ENCODE data around the gene NKX3-2. TPM values are rescaled to one million over a fixed set of nuclear protein-coding genes. Genes with fewer than 3 reads are reported as not detected.

The NKX3-2 gene
- total and polyA plus RNA-seq, 9 of the 15 experiments (the other 6 are each of a cell fraction or from before 2014, with no cell fraction given), result 0.03 to 0.81 (median 0.27) TPM; not detected in 1

DNA sequence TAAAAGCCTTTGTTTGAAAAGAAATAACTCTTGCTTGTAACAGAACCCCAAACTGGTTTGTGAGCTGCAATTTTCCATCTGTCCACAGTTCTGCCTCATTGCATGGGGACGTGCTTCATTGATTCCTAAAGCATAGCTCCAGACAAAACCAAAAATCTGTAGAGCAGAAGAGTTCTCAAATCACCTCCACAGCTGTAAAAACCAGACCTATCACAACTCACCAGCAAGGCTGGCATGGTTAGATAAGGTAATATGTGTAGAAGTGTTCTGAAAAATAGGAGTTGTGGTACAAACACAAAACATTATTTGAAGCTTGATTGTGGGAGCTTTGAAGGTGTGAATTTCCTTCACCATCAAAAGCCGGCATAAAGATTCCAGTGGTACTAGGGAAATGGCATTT is 47.7 kb downstream of the NKX3-2 start (continued):
- TF ChIP-seq SREBF1 (IDR thresholded peaks at IDR 0.05; ENCODE audit: borderline replicate concordance, low read depth, low read length), result no peak
- TF ChIP-seq SETDB1 (IDR thresholded peaks at IDR 0.05; ENCODE audit: low read length), result no peak
- no peak for TF ChIP-seq CREB1 (IDR thresholded peaks at IDR 0.05)
- TF ChIP-seq CREB1 (CRISPR knock-in tag; IDR thresholded peaks at IDR 0.05), result no peak
- no peak for TF ChIP-seq THRAP3 (IDR thresholded peaks at IDR 0.05; ENCODE audit: borderline replicate concordance)
- TF ChIP-seq IRF2 (CRISPR knock-in tag; IDR thresholded peaks at IDR 0.05), result no peak
- TF ChIP-seq CBFA2T3 (IDR thresholded peaks at IDR 0.05), result peak; percentile 86
- TF ChIP-seq TEAD2 (tag; IDR thresholded peaks at IDR 0.05), result no peak
- TF ChIP-seq FOXP1 (CRISPR knock-in tag; IDR thresholded peaks at IDR 0.05), result no peak
- peak; percentile 29 for TF ChIP-seq CCNT2 (IDR thresholded peaks at IDR 0.05; ENCODE audit: borderline replicate concordance, extremely low read depth, insufficient read length, low read depth, low read length)
- peak; percentile 44; the same call in 1 of the 2 replicates for TF ChIP-seq PML (IDR thresholded peaks at IDR 0.05; ENCODE audit: low read length)
- 0 out of 4 replicates have a peak, but pooled peaks of 1 of the 2 experiments have one; percentile 46 for TF ChIP-seq HDAC1 (IDR thresholded peaks at IDR 0.05)
- TF ChIP-seq KLF10 (CRISPR knock-in tag; IDR thresholded peaks at IDR 0.05), result no peak
- no peak for TF ChIP-seq POLR2G (IDR thresholded peaks at IDR 0.05; ENCODE audit: low read depth, low read length)
- TF ChIP-seq FOXJ2 (tag; IDR thresholded peaks at IDR 0.05), result no peak
- TF ChIP-seq HSF4 (CRISPR knock-in tag; IDR thresholded peaks at IDR 0.05; ENCODE audit: borderline replicate concordance), result no peak
- no peak for TF ChIP-seq ZNF592 (IDR thresholded peaks at IDR 0.05)
- TF ChIP-seq ARID1B (IDR thresholded peaks at IDR 0.05), result peak; percentile 76
- no peak for TF ChIP-seq GATAD2B (IDR thresholded peaks at IDR 0.05; ENCODE audit: borderline replicate concordance)
- TF ChIP-seq SOX6 (IDR thresholded peaks at IDR 0.05), result 0 out of 2 replicates have a peak, but pooled peaks have one; percentile 34
- TF ChIP-seq, protein P1, sequence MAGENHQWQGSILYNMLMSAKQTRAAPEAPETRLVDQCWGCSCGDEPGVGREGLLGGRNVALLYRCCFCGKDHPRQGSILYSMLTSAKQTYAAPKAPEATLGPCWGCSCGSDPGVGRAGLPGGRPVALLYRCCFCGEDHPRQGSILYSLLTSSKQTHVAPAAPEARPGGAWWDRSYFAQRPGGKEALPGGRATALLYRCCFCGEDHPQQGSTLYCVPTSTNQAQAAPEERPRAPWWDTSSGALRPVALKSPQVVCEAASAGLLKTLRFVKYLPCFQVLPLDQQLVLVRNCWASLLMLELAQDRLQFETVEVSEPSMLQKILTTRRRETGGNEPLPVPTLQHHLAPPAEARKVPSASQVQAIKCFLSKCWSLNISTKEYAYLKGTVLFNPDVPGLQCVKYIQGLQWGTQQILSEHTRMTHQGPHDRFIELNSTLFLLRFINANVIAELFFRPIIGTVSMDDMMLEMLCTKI (IDR thresholded peaks at IDR 0.05; ENCODE audit: partially characterized antibody), result no peak
- TF ChIP-seq EWSR1 (IDR thresholded peaks at IDR 0.05; ENCODE audit: borderline replicate concordance, low read depth, partially characterized antibody), result no peak
- no peak for TF ChIP-seq ZNF780A (CRISPR knock-in tag; IDR thresholded peaks at IDR 0.05)
- TF ChIP-seq, protein P2, sequence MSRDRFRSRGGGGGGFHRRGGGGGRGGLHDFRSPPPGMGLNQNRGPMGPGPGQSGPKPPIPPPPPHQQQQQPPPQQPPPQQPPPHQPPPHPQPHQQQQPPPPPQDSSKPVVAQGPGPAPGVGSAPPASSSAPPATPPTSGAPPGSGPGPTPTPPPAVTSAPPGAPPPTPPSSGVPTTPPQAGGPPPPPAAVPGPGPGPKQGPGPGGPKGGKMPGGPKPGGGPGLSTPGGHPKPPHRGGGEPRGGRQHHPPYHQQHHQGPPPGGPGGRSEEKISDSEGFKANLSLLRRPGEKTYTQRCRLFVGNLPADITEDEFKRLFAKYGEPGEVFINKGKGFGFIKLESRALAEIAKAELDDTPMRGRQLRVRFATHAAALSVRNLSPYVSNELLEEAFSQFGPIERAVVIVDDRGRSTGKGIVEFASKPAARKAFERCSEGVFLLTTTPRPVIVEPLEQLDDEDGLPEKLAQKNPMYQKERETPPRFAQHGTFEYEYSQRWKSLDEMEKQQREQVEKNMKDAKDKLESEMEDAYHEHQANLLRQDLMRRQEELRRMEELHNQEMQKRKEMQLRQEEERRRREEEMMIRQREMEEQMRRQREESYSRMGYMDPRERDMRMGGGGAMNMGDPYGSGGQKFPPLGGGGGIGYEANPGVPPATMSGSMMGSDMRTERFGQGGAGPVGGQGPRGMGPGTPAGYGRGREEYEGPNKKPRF (IDR thresholded peaks at IDR 0.05; ENCODE audit: low read depth, low read length), result no peak
